H9 (cell line): ENCODE data around the gene PPP1R26. TPM values are rescaled to one million over a fixed set of nuclear protein-coding genes. Genes with fewer than 3 reads are reported as not detected.

Experiments
- DNase-seq: peaks from one replicate; pipeline ENCODE4 v3.0.0-alpha.2; 2017
- H2AFZ ChIP-seq: one replicate; pipeline ENCODE4 v1.6.1; 2013; ENCODE audit warnings: mild to moderate bottlenecking, low read length, control low read depth, moderate library complexity
- H2AK5ac ChIP-seq: 2 replicates; pipeline ENCODE4 v1.6.1; 2013; ENCODE audit warnings: low read length, control low read depth, mixed read lengths; ENCODE audit not compliant: insufficient read length
- H2BK120ac ChIP-seq: one replicate; pipeline ENCODE4 v1.6.1; 2013; ENCODE audit warnings: low read depth, mild to moderate bottlenecking, low read length, control low read depth, inconsistent platforms; ENCODE audit not compliant: poor library complexity, severe bottlenecking
- H2BK12ac ChIP-seq: 2 replicates; pipeline ENCODE4 v1.6.1; 2013; ENCODE audit warnings: low read length, control low read depth, mixed read lengths, low read depth; ENCODE audit not compliant: insufficient read length
- H2BK15ac ChIP-seq: 2 replicates; pipeline ENCODE4 v1.6.1; 2013; ENCODE audit warnings: low read depth, low read length, control low read depth
- H2BK20ac ChIP-seq: one replicate; pipeline ENCODE4 v1.6.1; 2013; ENCODE audit warnings: low read depth, mild to moderate bottlenecking, low read length, control low read depth, inconsistent platforms; ENCODE audit not compliant: poor library complexity, severe bottlenecking
- H2BK5ac ChIP-seq: 2 replicates; pipeline ENCODE4 v1.6.1; 2013; ENCODE audit warnings: low read length, control low read depth, mixed read lengths; ENCODE audit not compliant: insufficient read length
- H3K14ac ChIP-seq: 2 replicates; pipeline ENCODE4 v1.6.1; 2013; ENCODE audit warnings: low read length, control low read depth; ENCODE audit not compliant: insufficient read depth
- H3K18ac ChIP-seq: 2 replicates; pipeline ENCODE4 v1.6.1; 2013; ENCODE audit warnings: low read depth, mild to moderate bottlenecking, mixed read lengths, low read length, control low read depth; ENCODE audit not compliant: insufficient read length
- H3K23ac ChIP-seq: 2 replicates; pipeline ENCODE4 v1.6.1; 2013; ENCODE audit warnings: low read length, control low read depth, mixed read lengths, low read depth; ENCODE audit not compliant: insufficient read length
- H3K23me2 ChIP-seq: 2 replicates; pipeline ENCODE4 v1.6.1; 2013; ENCODE audit warnings: low read depth, mild to moderate bottlenecking, mixed read lengths, low read length, control low read depth; ENCODE audit not compliant: insufficient read length, poor library complexity, severe bottlenecking
- H3K27ac ChIP-seq: 2 replicates; pipeline ENCODE4 v1.5.1; 2013; ENCODE audit warnings: low read length, control low read depth, mixed read lengths, low read depth; ENCODE audit not compliant: insufficient read length
- H3K27me3 ChIP-seq: 2 replicates; pipeline ENCODE4 v1.6.1; 2013; ENCODE audit warnings: low read length, control low read depth, inconsistent platforms; ENCODE audit not compliant: insufficient read depth
- H3K4ac ChIP-seq: 2 replicates; pipeline ENCODE4 v1.6.1; 2013; ENCODE audit warnings: low read depth, mild to moderate bottlenecking, control low read depth, inconsistent platforms, low read length, moderate library complexity
- H3K4me1 ChIP-seq: 2 replicates; pipeline ENCODE4 v1.6.1; 2013; ENCODE audit warnings: low read length, control low read depth, inconsistent platforms; ENCODE audit not compliant: insufficient read depth
- H3K4me2 ChIP-seq: 2 replicates; pipeline ENCODE4 v1.6.1; 2013; ENCODE audit warnings: low read length, control low read depth, mixed read lengths; ENCODE audit not compliant: insufficient read length, insufficient read depth
- H3K56ac ChIP-seq: 2 replicates; pipeline ENCODE4 v1.6.1; 2013; ENCODE audit warnings: low read depth, mild to moderate bottlenecking, mixed read lengths, low read length, control low read depth; ENCODE audit not compliant: insufficient read length
- H3K79me1 ChIP-seq: 2 replicates; pipeline ENCODE4 v1.6.1; 2013; ENCODE audit warnings: low read depth, mild to moderate bottlenecking, moderate library complexity, low read length, control low read depth, inconsistent platforms; ENCODE audit not compliant: insufficient read depth, poor library complexity, severe bottlenecking
- H3K79me2 ChIP-seq: 2 replicates; pipeline ENCODE4 v1.6.1; 2013; ENCODE audit warnings: low read length, control low read depth, inconsistent platforms; ENCODE audit not compliant: insufficient read depth
- H3K9ac ChIP-seq: 2 replicates; pipeline ENCODE4 v1.6.1; 2013; ENCODE audit warnings: low read length, control low read depth, mixed read lengths; ENCODE audit not compliant: insufficient read length; ENCODE audit errors: extremely low read depth
- H3K9me3 ChIP-seq: one replicate; pipeline ENCODE4 v1.6.1; 2013; ENCODE audit warnings: low read depth, low read length, inconsistent platforms; ENCODE audit not compliant: control insufficient read depth
- H3T11ph ChIP-seq: one replicate; pipeline ENCODE4 v1.6.1; 2013; ENCODE audit warnings: mild to moderate bottlenecking, low read length, control low read depth, inconsistent platforms
- H4K20me1 ChIP-seq: one replicate; pipeline ENCODE4 v1.6.1; 2013; ENCODE audit not compliant: control insufficient read depth, insufficient read length, insufficient read depth
- H4K5ac ChIP-seq: 2 replicates; pipeline ENCODE4 v1.6.1; 2013; ENCODE audit warnings: low read depth, mild to moderate bottlenecking, mixed read lengths, low read length, control low read depth; ENCODE audit not compliant: insufficient read length
- H4K8ac ChIP-seq: replicated peaks from 2 replicates; pipeline ENCODE4 v1.6.1; 2013; ENCODE audit warnings: low read length, control low read depth, mixed read lengths, low read depth; ENCODE audit not compliant: insufficient read length
- H4K91ac ChIP-seq: 2 replicates; pipeline ENCODE4 v1.6.1; 2013; ENCODE audit warnings: low read depth, mild to moderate bottlenecking, moderate library complexity, mixed read lengths, low read length, control low read depth; ENCODE audit not compliant: insufficient read length
- H3K27ac Mint-ChIP-seq, 3 experiments: 2 replicates in 2 of 3; 3 replicates in 1 of 3; pipeline ENCODE4 v1.8.0; 2020 to 2021; ENCODE audit warnings: mixed read lengths in 3 of 3, mild to moderate bottlenecking in 1 of 3, moderate library complexity in 1 of 3
- H3K27me3 Mint-ChIP-seq: 2 replicates; pipeline ENCODE4 v1.8.0; 2021; ENCODE audit warnings: low read depth, mild to moderate bottlenecking, moderate library complexity, mixed read lengths
- H3K36me3 Mint-ChIP-seq, 3 experiments: 2 replicates in 2 of 3; 3 replicates in 1 of 3; pipeline ENCODE4 v1.8.0; 2020 to 2021; ENCODE audit warnings: low read depth in 3 of 3, mixed read lengths in 3 of 3; ENCODE audit not compliant: insufficient read depth in 1 of 3
- H3K4me1 Mint-ChIP-seq, 2 experiments: 2 replicates each; pipeline ENCODE4 v1.8.0; 2020; ENCODE audit warnings: mixed read lengths in 2 of 2
- H3K4me3 Mint-ChIP-seq, 2 experiments: 2 replicates in 1 of 2; 3 replicates in 1 of 2; pipeline ENCODE4 v1.8.0; 2020 to 2021; ENCODE audit warnings: mild to moderate bottlenecking in 2 of 2, mixed read lengths in 2 of 2, moderate library complexity in 1 of 2
- H3K9me3 Mint-ChIP-seq, 2 experiments: 2 replicates in 1 of 2; 3 replicates in 1 of 2; pipeline ENCODE4 v1.8.0; 2020; ENCODE audit warnings: mild to moderate bottlenecking in 2 of 2, mixed read lengths in 2 of 2, moderate library complexity in 1 of 2
- CTCF ChIP-seq: fragments of 200-600 bp; sonication (generic); conservative IDR thresholded peaks from 3 replicates; pipeline ENCODE4 v1.8.0; 2021; ENCODE audit warnings: antibody characterized with exemption, mild to moderate bottlenecking
- WGBS: extraction: QIAGEN DNeasy Blood & Tissue Kit; methylation state at CpG from one replicate; pipeline ENCODE4 v1.1.7; 2013; ENCODE audit warnings: missing lambda C conversion rate, low lambda C conversion rate, mixed read lengths; ENCODE audit not compliant: insufficient read length; ENCODE audit errors: extremely low coverage; 5-methylcytosine and 5-hydroxymethylcytosine counted together
- total RNA-seq: library from RNA; stranded (reverse); gene quantifications from 2 replicates; pipeline ENCODE4 v1.2.1, GENCODE V29; 2021

PPP1R26 gene
- total RNA-seq, 1 experiment from 2014 or later: 38.0 TPM

- no peak overlapping the region for H3K4ac ChIP-seq
- H2BK12ac ChIP-seq: no peak overlapping the region
- Mint-ChIP-seq H3K27me3 (peaks cover 3% of the 10 kb centered on the region; the same call in 1 of the 2 replicates), H3K4me3 (no peak overlapping the region), H3K27ac (no peak overlapping the region), H3K36me3 (no peaks in the 10 kb centered on the region), H3K9me3 (no peaks in the 10 kb centered on the region), H3K4me1 (peaks cover 4 to 11% of the 10 kb centered on the region in 2 experiments)
- H2AFZ ChIP-seq: no peak overlapping the region
- no peak overlapping the region for H3K9ac ChIP-seq
- H2BK5ac ChIP-seq: no peak overlapping the region
- H3K27me3 ChIP-seq: no peaks in the 10 kb centered on the region
- H3K18ac ChIP-seq: no peak overlapping the region
- no peak overlapping the region for H4K5ac ChIP-seq
- H3K23ac ChIP-seq: no peak overlapping the region
- H2BK15ac ChIP-seq: no peak overlapping the region
- no peak overlapping the region for H2AK5ac ChIP-seq
- no peaks in the 10 kb centered on the region for H3K9me3 ChIP-seq
- no peak overlapping the region for H3T11ph ChIP-seq
- H4K20me1 ChIP-seq: no peaks in the 10 kb centered on the region
- H4K8ac ChIP-seq: no peak overlapping the region
- no peak overlapping the region for H2BK20ac ChIP-seq
- H3K23me2 ChIP-seq: no peaks in the 10 kb centered on the region
- H3K27ac ChIP-seq: no peak overlapping the region
- no peak overlapping the region for H2BK120ac ChIP-seq
- no CpG with 5 or more reads among the region's 31 CpGs for WGBS
- no peaks in the 10 kb centered on the region; the same call in 1 of the 2 replicates for H3K4me1 ChIP-seq
- H4K91ac ChIP-seq: no peak overlapping the region
- no peak for TF ChIP-seq CTCF
- no peak overlapping the region for H3K4me2 ChIP-seq
- no peak overlapping the region for H3K56ac ChIP-seq
- no peaks in the 10 kb centered on the region for H3K79me1 ChIP-seq
- no peaks in the 10 kb centered on the region for H3K79me2 ChIP-seq
- no peak overlapping the region for H3K14ac ChIP-seq
- DNase-seq: peak; percentile 22
These were observed 45.9 kb downstream of the PPP1R26 start for GRCh38 chr9:135525241-135526088.
